GM23248 (cell line): ENCODE results near the gene GPHN.

Experiments
- EZH2 ChIP-seq: fragments of 200-600 bp; sonication (generic); IDR thresholded peaks from 2 replicates; pipeline ENCODE4 v1.6.1; 2018; ENCODE audit warnings: antibody characterized with exemption, mild to moderate bottlenecking; ENCODE audit not compliant: insufficient read depth, poor library complexity, severe bottlenecking
- EZH2phosphoT487 ChIP-seq: fragments of 200-600 bp; sonication (generic); IDR thresholded peaks from 2 replicates; pipeline ENCODE4 v1.6.1; 2018; ENCODE audit warnings: antibody characterized with exemption, moderate library complexity, mild to moderate bottlenecking, low read depth; ENCODE audit not compliant: insufficient read depth

DNA sequence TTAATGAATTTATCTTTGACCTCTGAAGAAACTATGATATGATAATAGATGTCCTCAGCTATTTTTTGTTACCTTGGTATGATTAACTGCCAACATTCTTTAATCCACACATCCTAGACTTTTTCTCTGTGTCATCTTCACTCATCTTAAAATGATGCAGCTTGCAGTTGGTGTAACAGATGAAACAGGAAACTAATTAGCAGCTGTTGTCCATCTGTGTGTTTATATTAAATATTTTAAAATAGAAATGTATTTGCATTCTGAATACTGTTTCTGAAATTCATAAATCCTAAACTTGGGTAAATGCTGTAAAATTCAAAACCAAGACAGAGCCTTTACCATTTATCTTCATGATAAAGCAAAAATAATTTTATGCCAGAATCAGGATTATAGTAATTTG is 625.2 kb downstream of the GPHN start:
- TF ChIP-seq EZH2phosphoT487 (no peak), EZH2 (no peak)
